Pulmonary artery endothelial cell (primary cell): ENCODE data around the gene COP1. TPM values are rescaled to one million over a fixed set of nuclear protein-coding genes. Genes with fewer than 3 reads are reported as not detected.
"Not testable (repeated sequence)": the region's sequence is repeated elsewhere in the genome, so short reads cannot be mapped to it uniquely, and the experiment has no call there.

Experiments
- DNase-seq: peaks from one replicate; pipeline ENCODE4 v3.0.0-alpha.2; 2011; ENCODE audit warnings: low read depth, low spot score
- total RNA-seq: library from RNA; depleted of rRNA; stranded (reverse); fragments of >200 nt; gene quantifications from 2 replicates; pipeline ENCODE4 v1.2.3, GENCODE V29; 2014

Gene COP1
- total RNA-seq: 54.2 and 62.0 TPM in 2 replicates

GRCh38 chr1:176206961-176207902 lies at the start of gene COP1:
Gene COP1 (minus strand): TSS chr1:176207286. CDS start chr1:176206978, 308 bp downstream.
- peak; percentile 81 for DNase-seq

- no peak for DNase-seq
These were observed 45.1 kb upstream of the COP1 start for GRCh38 chr1:176252191-176252590.

- no peak for DNase-seq
These were observed 37.8 kb upstream of the COP1 start for GRCh38 chr1:176244851-176245250.

GRCh38 chr1:176243746-176244145 lies 36.7 kb upstream of the COP1 start:
- DNase-seq: no peak

GRCh38 chr1:176241385-176242015 lies 34.4 kb upstream of the COP1 start:
- DNase-seq: no peak

- not testable (repeated sequence) for DNase-seq
These were observed 26.6 kb upstream of the COP1 start for GRCh38 chr1:176233657-176234056.

GRCh38 chr1:176227579-176227978 lies 20.5 kb upstream of the COP1 start:
- DNase-seq: no peak

GRCh38 chr1:176225911-176226310 lies 18.8 kb upstream of the COP1 start:
- DNase-seq: no peak

GRCh38 chr1:176225479-176225875 lies 18.4 kb upstream of the COP1 start:
- no peak for DNase-seq

GRCh38 chr1:176222196-176222595 lies 15.1 kb upstream of the COP1 start:
- DNase-seq: no peak

- no peak for DNase-seq
These were observed 13.1 kb upstream of the COP1 start for GRCh38 chr1:176220100-176220689.

- DNase-seq: no peak
These were observed 10.5 kb upstream of the COP1 start for GRCh38 chr1:176217461-176218099.

- no peak for DNase-seq
These were observed 8.9 kb upstream of the COP1 start for GRCh38 chr1:176216031-176216430.

- DNase-seq: no peak
These were observed 4.5 kb upstream of the COP1 start for GRCh38 chr1:176211396-176212165.

GRCh38 chr1:176208034-176208433 lies 948 bp upstream of the COP1 start:
- DNase-seq: no peak

- no peak for DNase-seq
These were observed 803 bp downstream of the COP1 start for GRCh38 chr1:176206006-176206960.

- DNase-seq: no peak
These were observed 1.7 kb downstream of the COP1 start for GRCh38 chr1:176205332-176205914.

- not testable (repeated sequence) for DNase-seq
These were observed 2.4 kb downstream of the COP1 start for GRCh38 chr1:176204655-176205054.

GRCh38 chr1:176203735-176204134 lies 3.4 kb downstream of the COP1 start:
- DNase-seq: no peak
